HG03159 (cell line): ENCODE data around the gene CHRNA3.

Experiments
- ATAC-seq: cut with Tn5 transposase; IDR thresholded peaks from one replicate; pipeline ENCODE4 v1.9.1; 2021; ENCODE audit warnings: mild to moderate bottlenecking, moderate library complexity; ENCODE audit not compliant: unreplicated experiment

CHRNA3 gene

GRCh38 chr15:78620527-78621421 lies at the start of gene CHRNA3:
Gene CHRNA3 (minus strand): TSS chr15:78620996. CDS start chr15:78620794, 202 bp downstream.
- no peak for ATAC-seq

GRCh38 chr15:78668987-78669386 lies 48.2 kb upstream of the CHRNA3 start:
- no peak for ATAC-seq

- no peak for ATAC-seq
Measured at GRCh38 chr15:78667578-78668236, 46.9 kb upstream of the CHRNA3 start.

- no peak for ATAC-seq
Measured at GRCh38 chr15:78666010-78666409, 45.2 kb upstream of the CHRNA3 start.

GRCh38 chr15:78663703-78664102 lies 42.9 kb upstream of the CHRNA3 start:
- ATAC-seq = no peak

- no peak for ATAC-seq
Measured at GRCh38 chr15:78662028-78662427, 41.2 kb upstream of the CHRNA3 start.

GRCh38 chr15:78661001-78661400 lies 40.2 kb upstream of the CHRNA3 start:
- ATAC-seq = no peak

GRCh38 chr15:78660584-78660983 lies 39.8 kb upstream of the CHRNA3 start:
- ATAC-seq = no peak

- ATAC-seq = no peak
Measured at GRCh38 chr15:78658823-78659222, 38.0 kb upstream of the CHRNA3 start.

- ATAC-seq = no peak
Measured at GRCh38 chr15:78654272-78654671, 33.5 kb upstream of the CHRNA3 start.

- no peak for ATAC-seq
Measured at GRCh38 chr15:78651930-78652615, 31.3 kb upstream of the CHRNA3 start.

- ATAC-seq = no peak
Measured at GRCh38 chr15:78651007-78651406, 30.2 kb upstream of the CHRNA3 start.

- ATAC-seq = no peak
Measured at GRCh38 chr15:78650022-78650421, 29.2 kb upstream of the CHRNA3 start.

GRCh38 chr15:78645009-78645408 lies 24.2 kb upstream of the CHRNA3 start:
- no peak for ATAC-seq

- ATAC-seq = no peak
Measured at GRCh38 chr15:78642331-78642730, 21.5 kb upstream of the CHRNA3 start.

GRCh38 chr15:78641749-78642275 lies 21.0 kb upstream of the CHRNA3 start:
- no peak for ATAC-seq

GRCh38 chr15:78641102-78641748 lies 20.4 kb upstream of the CHRNA3 start, which contains the start of gene CHRNB4:
Gene CHRNB4 (minus strand): TSS chr15:78641210. CDS start chr15:78641133, 77 bp downstream.
- no peak for ATAC-seq

- ATAC-seq = no peak
Measured at GRCh38 chr15:78640527-78641101, 19.8 kb upstream of the CHRNA3 start.

GRCh38 chr15:78638658-78639314 lies 18.0 kb upstream of the CHRNA3 start:
- ATAC-seq = no peak
